Activated T-helper 1 cell treated with anti-CD3 and anti-CD28 coated beads, Interleukin-2, amount 50 U/mL, for 16 hours (primary cell): ENCODE results near the gene RAB31.

Experiments
- DNase-seq, 2 donors: peaks; one replicate each; pipeline ENCODE4 v3.0.0-alpha.2; 2020; ENCODE audit warnings: low read depth in 1 of 2, low spot score in 1 of 2

Gene RAB31

GRCh38 chr18:9911226-9911625 lies 203.1 kb downstream of the RAB31 start:
- DNase-seq = no peak
